Lung (tissue), 16 donors: ENCODE measurements around the gene CLRN1. TPM values are rescaled to one million over a fixed set of nuclear protein-coding genes. Genes with fewer than 3 reads are reported as not detected.

Source experiments
- ATAC-seq: fragments of 200-7000 bp; cut with Tn5 transposase; one replicate; pipeline ENCODE4 v1.9.1; 2020; ENCODE audit warnings: moderate number of reproducible peaks; ENCODE audit not compliant: insufficient read depth, low FRiP score
- DNase-seq, 3 donors: peaks; one replicate each; pipeline ENCODE4 v3.0.0-alpha.2; 2013 to 2017
- H3K27ac ChIP-seq, 2 donors: one replicate each; pipeline ENCODE4 v1.5.1; 2013; ENCODE audit warnings: mild to moderate bottlenecking in 2 of 2, moderate library complexity in 2 of 2, control low read depth in 1 of 2, inconsistent platforms in 1 of 2, low read depth in 1 of 2, low read length in 1 of 2
- H3K27me3 ChIP-seq, 3 donors: one replicate each; pipeline ENCODE4 v1.5.1; 2013; ENCODE audit warnings: low read length in 2 of 3; ENCODE audit not compliant: control insufficient read depth in 3 of 3, insufficient read depth in 3 of 3
- H3K36me3 ChIP-seq, 4 donors: one replicate each; pipeline ENCODE4 v1.5.1; 2013; ENCODE audit warnings: low read length in 4 of 4, mild to moderate bottlenecking in 1 of 4, moderate library complexity in 1 of 4; ENCODE audit not compliant: control insufficient read depth in 4 of 4, insufficient read depth in 4 of 4
- H3K4me1 ChIP-seq, 5 donors: one replicate each; pipeline ENCODE4 v1.5.1; 2013; ENCODE audit warnings: low read length in 5 of 5, mild to moderate bottlenecking in 2 of 5, moderate library complexity in 1 of 5; ENCODE audit not compliant: control insufficient read depth in 5 of 5, insufficient read depth in 5 of 5
- H3K4me3 ChIP-seq: one replicate; pipeline ENCODE4 v1.5.1; 2013; ENCODE audit warnings: mild to moderate bottlenecking, control low read depth, moderate library complexity
- H3K9ac ChIP-seq, 2 donors: one replicate each; pipeline ENCODE4 v1.5.1; 2013; ENCODE audit warnings: low read length in 2 of 2, control low read depth in 1 of 2; ENCODE audit not compliant: insufficient read depth in 1 of 2
- H3K9me3 ChIP-seq, 4 donors: one replicate each; pipeline ENCODE4 v1.5.1; 2013; ENCODE audit warnings: low read length in 3 of 4, mild to moderate bottlenecking in 1 of 4, moderate library complexity in 1 of 4; ENCODE audit not compliant: control insufficient read depth in 4 of 4, insufficient read depth in 3 of 4
- WGBS, 2 donors: extraction: QIAGEN DNeasy Blood & Tissue Kit; methylation state at CpG; one replicate each; pipeline ENCODE4 v1.1.7; 2013; 5-methylcytosine and 5-hydroxymethylcytosine counted together
- long read RNA-seq, 5 donors: transcript quantifications; one replicate each; lab custom pipeline, GENCODE V29; 2026
- polyA plus RNA-seq, 2 donors: library from polyadenylated mRNA; stranded (reverse); fragments of 200-250 nt; gene quantifications; one replicate each; pipeline ENCODE4 v1.2.1, GENCODE V29; 2013
- total RNA-seq, 2 donors: library from RNA; depleted of rRNA in 1 of 2; stranded (reverse); fragments of >200 nt in 1 of 2; gene quantifications; one replicate each; pipeline ENCODE4 v1.2.1, GENCODE V29; 2014 to 2021
- TF ChIP-seq, protein P1 (sequence below): IDR thresholded peaks from 2 replicates; pipeline ENCODE4 v1.5.1; 2012; ENCODE audit warnings: mild to moderate bottlenecking; ENCODE audit errors: control extremely low read depth, extremely low read depth
- donor health status: control.
- donor health status: control.
- donor health status: Bipolar disorder and iron deficiency.
- donor health status: healthy.
- donor health status: DM: yes; HTN: yes; CAD: no.

CLRN1 gene, protein sequence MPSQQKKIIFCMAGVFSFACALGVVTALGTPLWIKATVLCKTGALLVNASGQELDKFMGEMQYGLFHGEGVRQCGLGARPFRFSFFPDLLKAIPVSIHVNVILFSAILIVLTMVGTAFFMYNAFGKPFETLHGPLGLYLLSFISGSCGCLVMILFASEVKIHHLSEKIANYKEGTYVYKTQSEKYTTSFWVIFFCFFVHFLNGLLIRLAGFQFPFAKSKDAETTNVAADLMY
- total RNA-seq (not detected), polyA plus RNA-seq (not detected)
- long read RNA-seq, donor 1 = 0 reads
- long read RNA-seq, donor 2 = 0 reads
- long read RNA-seq, donor 3 = 0 reads
- long read RNA-seq, donor 4 = 0 reads
- long read RNA-seq, donor 5 = 0 reads

DNA sequence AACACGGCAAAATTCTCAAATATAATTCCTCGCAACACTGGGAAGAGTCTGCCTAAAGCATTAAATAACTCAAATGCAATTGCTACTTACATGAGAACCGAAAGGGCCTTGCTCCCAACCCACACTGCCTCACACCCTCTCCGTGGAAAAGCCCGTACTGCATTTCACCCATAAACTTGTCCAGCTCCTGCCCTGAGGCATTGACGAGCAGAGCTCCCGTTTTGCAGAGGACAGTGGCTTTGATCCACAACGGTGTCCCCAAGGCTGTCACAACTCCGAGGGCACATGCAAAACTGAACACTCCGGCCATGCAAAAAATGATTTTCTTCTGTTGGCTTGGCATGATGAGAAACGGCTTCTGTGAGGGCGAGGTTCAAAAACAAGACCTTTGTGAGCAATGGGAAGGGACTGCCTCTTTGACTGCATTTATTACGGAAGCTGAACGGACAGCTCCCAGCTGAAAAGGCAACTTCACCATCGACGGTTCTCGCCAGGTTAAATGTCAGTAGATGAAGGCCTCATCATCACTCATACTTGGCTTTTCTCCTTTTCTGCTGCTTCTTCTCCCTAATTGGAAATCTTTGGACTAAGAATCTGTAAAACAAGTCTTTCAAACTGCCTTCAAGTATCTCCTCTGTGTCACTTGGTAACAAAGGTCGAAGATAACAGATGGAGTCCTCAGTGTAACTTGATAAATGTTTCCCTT is at the start of gene CLRN1:
CLRN1 (minus strand) TSS at position 362 of the 706 bp plus-strand sequence; CDS start at position 343, 19 bp downstream.
- 59 to 76% methylated on average over 18 of the region's 18 CpGs for WGBS, 2 donors
- no peaks in the 10 kb centered on the region for H3K27me3 ChIP-seq
- ATAC-seq (no peak), DNase-seq (peak in 1 of 3 donors; percentile 3)
- H3K9ac ChIP-seq = no peak within 1 kb of the TSS
- H3K27ac ChIP-seq = no peak within 1 kb of the TSS
- TF ChIP-seq, protein P1, sequence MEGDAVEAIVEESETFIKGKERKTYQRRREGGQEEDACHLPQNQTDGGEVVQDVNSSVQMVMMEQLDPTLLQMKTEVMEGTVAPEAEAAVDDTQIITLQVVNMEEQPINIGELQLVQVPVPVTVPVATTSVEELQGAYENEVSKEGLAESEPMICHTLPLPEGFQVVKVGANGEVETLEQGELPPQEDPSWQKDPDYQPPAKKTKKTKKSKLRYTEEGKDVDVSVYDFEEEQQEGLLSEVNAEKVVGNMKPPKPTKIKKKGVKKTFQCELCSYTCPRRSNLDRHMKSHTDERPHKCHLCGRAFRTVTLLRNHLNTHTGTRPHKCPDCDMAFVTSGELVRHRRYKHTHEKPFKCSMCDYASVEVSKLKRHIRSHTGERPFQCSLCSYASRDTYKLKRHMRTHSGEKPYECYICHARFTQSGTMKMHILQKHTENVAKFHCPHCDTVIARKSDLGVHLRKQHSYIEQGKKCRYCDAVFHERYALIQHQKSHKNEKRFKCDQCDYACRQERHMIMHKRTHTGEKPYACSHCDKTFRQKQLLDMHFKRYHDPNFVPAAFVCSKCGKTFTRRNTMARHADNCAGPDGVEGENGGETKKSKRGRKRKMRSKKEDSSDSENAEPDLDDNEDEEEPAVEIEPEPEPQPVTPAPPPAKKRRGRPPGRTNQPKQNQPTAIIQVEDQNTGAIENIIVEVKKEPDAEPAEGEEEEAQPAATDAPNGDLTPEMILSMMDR = no peak
- H3K4me3 ChIP-seq = no peak within 1 kb of the TSS
- H3K36me3 ChIP-seq = no peaks in the 10 kb centered on the region
- H3K4me1 ChIP-seq = no peaks in the 10 kb centered on the region
- peaks cover 0 to 2% (median 0%) of the 10 kb centered on the region in 4 donors for H3K9me3 ChIP-seq

- Histone ChIP-seq H3K9me3 (no peaks in the 10 kb centered on the region), H3K9ac (no peak overlapping the region), H3K36me3 (no peaks in the 10 kb centered on the region), H3K27ac (no peak overlapping the region), H3K27me3 (peaks cover 0 to 3% (median 0%) of the 10 kb centered on the region in 3 donors), H3K4me1 (peaks cover 0 to under 1% (median 0%) of the 10 kb centered on the region in 5 donors), H3K4me3 (no peak overlapping the region)
- WGBS, 2 donors = 54 to 68% methylated on average over 2 of the region's 2 CpGs
- DNase-seq (no peak), ATAC-seq (no peak)
- TF ChIP-seq, protein P1 = no peak
Measured at GRCh38 chr3:151016478-151016795, 43.9 kb upstream of the CLRN1 start.

GRCh38 chr3:151015767-151016477 is 43.4 kb upstream of the CLRN1 start:
- Histone ChIP-seq H3K4me3 (no peak overlapping the region), H3K4me1 (peaks cover 0 to 2% (median 0%) of the 10 kb centered on the region in 5 donors), H3K9ac (no peak overlapping the region), H3K27ac (no peak overlapping the region), H3K36me3 (no peaks in the 10 kb centered on the region), H3K27me3 (peaks cover 0 to 3% (median 0%) of the 10 kb centered on the region in 3 donors), H3K9me3 (no peaks in the 10 kb centered on the region)
- WGBS, 2 donors = 54 to 63% methylated on average over 3 of the region's 3 CpGs
- DNase-seq (no peak), ATAC-seq (no peak)
- TF ChIP-seq, protein P1 = no peak
